Progenitor cell of endocrine pancreas (in vitro differentiated cells): ENCODE data around the gene LPO. TPM values are rescaled to one million over a fixed set of nuclear protein-coding genes. Genes with fewer than 3 reads are reported as not detected.

Experiments
- DNase-seq: peaks from one replicate; pipeline ENCODE4 v3.0.0; 2021; ENCODE audit warnings: low spot score; ENCODE audit not compliant: unreplicated experiment
- H3K27ac Mint-ChIP-seq: 2 replicates; pipeline ENCODE4 v1.8.0; 2021; ENCODE audit warnings: mild to moderate bottlenecking, moderate library complexity, mixed read lengths
- H3K27me3 Mint-ChIP-seq: 2 replicates; pipeline ENCODE4 v1.8.0; 2021; ENCODE audit warnings: mixed read lengths
- H3K36me3 Mint-ChIP-seq: 2 replicates; pipeline ENCODE4 v1.8.0; 2022; ENCODE audit warnings: mixed read lengths; ENCODE audit not compliant: insufficient read depth
- H3K4me1 Mint-ChIP-seq: 2 replicates; pipeline ENCODE4 v1.8.0; 2021; ENCODE audit warnings: low read depth, mixed read lengths
- H3K4me3 Mint-ChIP-seq: 2 replicates; pipeline ENCODE4 v1.8.0; 2021; ENCODE audit warnings: low read depth, mild to moderate bottlenecking, moderate library complexity, mixed read lengths
- H3K9me3 Mint-ChIP-seq: 2 replicates; pipeline ENCODE4 v1.8.0; 2021; ENCODE audit warnings: low read depth, mixed read lengths
- CTCF ChIP-seq: fragments of 200-600 bp; sonication (generic); IDR thresholded peaks from one replicate; pipeline ENCODE4 v1.5.0; 2021; ENCODE audit warnings: antibody characterized with exemption, mild to moderate bottlenecking; ENCODE audit not compliant: unreplicated experiment
- total RNA-seq: library from RNA; stranded (reverse); gene quantifications from 2 replicates; pipeline ENCODE4 v1.2.1, GENCODE V29; 2021

LPO gene
- total RNA-seq, 1 donor from 2014 or later: not detected

GRCh38 chr17:58277802-58278595, 39.6 kb downstream of the LPO start:
- H3K27me3 Mint-ChIP-seq: peaks cover 26% of the 10 kb centered on the region
- no peak for DNase-seq
- no peak for TF ChIP-seq CTCF
- H3K27ac Mint-ChIP-seq: no peak overlapping the region
- H3K9me3 Mint-ChIP-seq: no peaks in the 10 kb centered on the region
- H3K4me3 Mint-ChIP-seq: no peak overlapping the region
- H3K4me1 Mint-ChIP-seq: no peaks in the 10 kb centered on the region
- no peaks in the 10 kb centered on the region for H3K36me3 Mint-ChIP-seq

- Mint-ChIP-seq H3K27me3 (peaks cover 31% of the 10 kb centered on the region), H3K4me3 (no peak overlapping the region), H3K4me1 (no peaks in the 10 kb centered on the region), H3K9me3 (no peaks in the 10 kb centered on the region), H3K27ac (no peak overlapping the region), H3K36me3 (no peaks in the 10 kb centered on the region)
- no peak for DNase-seq
- TF ChIP-seq CTCF: no peak
Measured at GRCh38 chr17:58278661-58279015, 40.3 kb downstream of the LPO start.

- no peak for DNase-seq
- Mint-ChIP-seq H3K4me1 (no peaks in the 10 kb centered on the region), H3K27me3 (peaks cover 32% of the 10 kb centered on the region), H3K9me3 (no peaks in the 10 kb centered on the region), H3K4me3 (no peak overlapping the region), H3K36me3 (no peaks in the 10 kb centered on the region), H3K27ac (no peak overlapping the region)
- TF ChIP-seq CTCF: no peak
Measured at GRCh38 chr17:58279016-58279711, 40.8 kb downstream of the LPO start.

- Mint-ChIP-seq H3K4me3 (no peak overlapping the region), H3K36me3 (no peaks in the 10 kb centered on the region), H3K9me3 (no peaks in the 10 kb centered on the region), H3K27me3 (peaks cover 39% of the 10 kb centered on the region), H3K27ac (no peak overlapping the region), H3K4me1 (no peaks in the 10 kb centered on the region)
- no peak for TF ChIP-seq CTCF
- DNase-seq: no peak
Measured at GRCh38 chr17:58279736-58280479, 41.5 kb downstream of the LPO start.

- H3K4me3 Mint-ChIP-seq: no peak within 1 kb of the TSS
- H3K27me3 Mint-ChIP-seq: peaks cover 43% of the 10 kb centered on the region
- H3K36me3 Mint-ChIP-seq: no peaks in the 10 kb centered on the region
- no peaks in the 10 kb centered on the region for H3K9me3 Mint-ChIP-seq
- DNase-seq: no peak
- no peaks in the 10 kb centered on the region for H3K4me1 Mint-ChIP-seq
- no peak within 1 kb of the TSS for H3K27ac Mint-ChIP-seq
- TF ChIP-seq CTCF: no peak
Measured at GRCh38 chr17:58280480-58281217, 42.3 kb downstream of the LPO start, which contains the start of gene MPO. MPO (minus strand) TSS chr17:58280935; CDS start chr17:58280758, 177 bp downstream.
